Raji (cell line): Measurements from ENCODE around the gene ZNF561.

ENCODE experiments used
- POLR2A ChIP-seq: IDR thresholded peaks from 2 replicates; pipeline ENCODE4 v1.6.1; 2011; ENCODE audit warnings: low read depth, low read length, control low read depth; ENCODE audit not compliant: insufficient read depth

ZNF561 gene

DNA sequence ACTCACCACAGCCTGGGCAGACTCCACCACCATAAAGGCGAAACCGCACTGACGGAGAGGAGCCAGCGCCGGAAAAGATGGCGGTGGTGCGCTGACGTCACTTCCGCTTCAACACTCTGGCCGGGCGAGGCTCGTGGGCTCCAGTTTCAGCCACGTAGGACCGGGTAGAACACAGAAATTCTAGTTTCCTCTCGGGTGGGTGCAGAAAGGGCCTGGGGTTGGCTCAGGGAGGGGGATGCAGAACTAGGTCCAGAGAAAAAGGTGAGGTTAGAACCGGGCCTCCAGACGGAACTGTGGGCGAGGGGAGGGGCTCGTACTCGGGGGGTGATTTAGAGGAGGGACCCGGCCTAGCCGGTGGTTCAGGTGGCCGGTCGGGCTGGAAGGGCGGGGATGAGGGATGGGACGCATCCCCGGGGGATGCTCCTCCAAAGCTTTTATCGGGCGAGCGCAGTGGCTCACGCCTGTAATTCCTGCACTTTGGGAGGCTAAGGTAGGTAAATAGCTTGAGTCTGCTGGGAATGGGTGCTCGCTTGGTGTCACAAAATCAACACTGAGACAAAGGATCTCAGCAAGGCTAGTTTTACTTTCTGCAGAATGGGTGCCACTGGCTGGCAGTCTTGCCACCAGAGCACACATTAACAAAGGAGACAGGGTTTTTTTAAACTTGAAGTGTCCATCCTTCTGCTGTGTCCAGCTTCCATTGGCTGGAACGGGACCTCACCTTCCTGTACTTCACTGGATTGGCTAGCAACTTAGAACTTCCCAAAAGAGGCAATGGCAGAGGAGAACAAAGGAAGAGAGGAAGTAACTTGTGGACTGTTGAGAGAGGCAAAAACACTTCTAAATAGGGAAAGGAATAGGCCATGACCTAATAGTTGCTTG is at the start of gene ZNF561:
TSS of gene ZNF561 (minus strand) at position 77 of the 882 bp plus-strand sequence. CDS start 1,776 bp downstream, outside the sequence.
- TF ChIP-seq POLR2A = peak; percentile 64; the same call in 1 of the 2 replicates

GRCh38 chr19:9668544-9668943 is 47.5 kb upstream of the ZNF561 start:
- no peak for TF ChIP-seq POLR2A

DNA sequence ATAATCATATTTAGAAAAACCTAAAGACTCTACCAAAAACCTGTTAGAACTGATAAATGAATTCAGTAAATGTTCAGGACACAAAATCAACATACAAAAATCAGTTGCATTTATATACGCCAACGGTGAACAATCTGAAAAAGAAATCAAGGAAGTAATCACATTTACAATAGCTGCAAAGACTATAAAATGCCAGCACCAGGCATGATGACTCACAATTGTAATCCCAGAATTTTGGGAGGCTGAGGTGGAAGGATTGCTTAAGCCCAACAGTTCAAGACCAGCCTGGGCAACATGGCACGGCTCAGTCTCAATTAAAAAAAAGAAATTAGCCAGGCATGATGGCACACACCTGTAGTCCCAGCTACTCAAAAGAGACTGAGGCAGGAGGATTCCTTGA is 46.9 kb upstream of the ZNF561 start:
- TF ChIP-seq POLR2A = no peak

GRCh38 chr19:9658769-9659168 is 37.7 kb upstream of the ZNF561 start:
- no peak for TF ChIP-seq POLR2A

DNA sequence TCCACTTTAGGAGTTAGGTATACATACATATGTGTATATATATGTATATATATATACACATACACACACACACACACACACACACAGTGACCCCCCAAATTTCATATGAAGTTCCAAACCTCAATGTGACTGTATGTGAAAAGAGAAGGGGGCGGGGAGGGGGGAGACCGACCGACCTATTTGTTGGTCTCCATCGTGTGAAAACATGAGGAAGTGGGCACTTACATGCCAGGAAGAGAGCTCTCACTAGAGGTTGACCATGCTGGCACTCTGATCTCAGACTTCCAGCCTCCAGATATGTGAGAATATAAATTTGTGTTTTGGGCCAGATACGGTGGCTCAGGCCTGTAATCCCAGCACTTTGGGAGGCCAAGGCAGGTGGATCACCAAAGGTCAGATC is 29.3 kb upstream of the ZNF561 start:
- TF ChIP-seq POLR2A = no peak

GRCh38 chr19:9645472-9645871 is 24.4 kb upstream of the ZNF561 start:
- no peak for TF ChIP-seq POLR2A

GRCh38 chr19:9644472-9644871 is 23.4 kb upstream of the ZNF561 start:
- TF ChIP-seq POLR2A = no peak

DNA sequence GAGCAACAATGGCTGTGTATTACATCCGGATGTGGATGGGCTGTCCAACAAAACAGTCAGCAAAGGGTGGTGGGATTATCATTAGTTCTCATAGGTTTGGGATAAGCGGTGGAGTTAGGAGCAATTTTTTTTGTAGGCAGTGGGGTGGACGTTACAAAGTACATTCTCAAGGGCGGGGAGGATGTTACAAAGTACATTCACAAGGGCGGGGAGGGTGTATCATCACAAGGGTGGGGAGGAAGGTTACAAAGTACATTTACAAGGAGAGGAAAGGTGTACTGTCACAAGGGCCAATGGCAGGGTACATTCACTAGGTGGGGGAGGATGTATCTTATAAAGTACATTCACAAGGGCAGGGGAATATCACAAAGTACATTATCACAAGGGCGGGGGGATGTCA is 20.8 kb upstream of the ZNF561 start:
- no peak for TF ChIP-seq POLR2A

- no peak for TF ChIP-seq POLR2A
These were observed 19.9 kb upstream of the ZNF561 start for GRCh38 chr19:9640956-9641355.

DNA sequence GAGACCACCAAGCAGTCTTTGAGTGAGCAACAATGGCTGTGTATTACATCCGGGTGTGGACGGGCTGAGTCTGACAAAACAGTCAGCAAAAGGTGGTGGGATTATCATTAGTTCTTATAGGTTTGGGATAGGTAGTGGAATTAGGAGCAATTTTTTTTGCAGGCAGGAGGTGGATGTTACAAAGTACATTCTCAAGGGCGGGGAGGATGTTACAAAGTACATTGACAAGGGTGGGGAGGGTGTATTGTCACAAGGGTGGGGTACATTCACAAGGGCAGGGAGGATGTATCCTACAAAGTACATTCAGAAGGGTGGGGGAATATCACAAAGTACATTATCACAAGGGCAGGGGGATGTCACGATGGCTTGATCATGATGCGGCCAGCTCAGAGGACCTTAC is 15.0 kb upstream of the ZNF561 start:
- TF ChIP-seq POLR2A = no peak

- no peak for TF ChIP-seq POLR2A
These were observed 6.8 kb upstream of the ZNF561 start for GRCh38 chr19:9627856-9628255.

DNA sequence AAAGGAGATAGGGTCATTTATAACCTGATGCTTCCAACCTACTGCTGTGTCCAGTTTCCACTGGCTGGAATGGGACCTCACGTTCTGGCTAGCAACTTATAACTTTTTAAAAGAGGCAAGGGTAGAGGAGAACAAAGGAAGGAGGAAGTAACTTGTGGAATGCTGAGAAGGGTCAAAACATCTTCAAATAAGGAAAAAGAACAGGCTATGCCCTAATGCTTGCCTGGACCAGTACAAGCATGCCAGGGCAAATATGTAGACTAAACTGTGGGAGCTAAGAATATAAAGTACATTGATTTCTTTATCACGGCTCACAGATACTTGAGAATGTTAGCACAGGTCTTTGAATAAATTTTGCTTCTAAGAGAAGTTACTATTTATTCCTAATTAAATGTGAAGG is 1.5 kb upstream of the ZNF561 start:
- no peak for TF ChIP-seq POLR2A

DNA sequence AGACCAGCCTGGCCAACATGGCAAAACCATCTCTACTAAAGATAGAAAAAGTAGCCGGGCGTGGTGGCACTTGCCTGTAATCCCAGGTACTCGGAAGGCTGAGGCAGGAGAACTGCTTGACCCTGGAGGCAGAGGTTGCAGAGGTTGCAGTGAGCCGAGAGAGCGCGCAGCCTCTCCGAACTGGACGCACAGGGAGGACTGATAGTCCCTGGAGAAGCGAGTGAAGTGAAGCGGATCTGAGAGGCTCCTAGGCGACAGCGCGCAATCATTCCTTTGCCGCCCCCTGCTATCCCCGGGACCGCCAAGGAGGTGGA is 233 bp downstream of the ZNF561 start:
- TF ChIP-seq POLR2A = no peak

DNA sequence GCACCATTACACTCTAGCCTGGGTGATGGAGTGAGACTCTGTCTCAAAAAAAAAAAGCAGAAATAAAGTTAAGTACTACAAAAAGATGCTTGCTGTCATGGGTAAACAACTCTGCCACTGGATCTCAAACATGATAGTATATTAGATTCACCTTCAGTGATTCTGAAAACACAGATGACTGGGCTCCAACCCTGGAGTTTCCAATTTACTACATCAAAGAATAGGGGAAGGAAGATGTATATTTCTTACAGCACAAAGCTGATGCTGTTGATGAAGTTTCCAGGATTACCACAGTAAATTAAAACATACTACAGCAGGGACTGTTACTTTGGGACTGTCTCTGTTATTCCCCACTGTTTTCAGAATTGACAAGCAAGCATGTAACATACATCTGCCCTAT is 5.2 kb downstream of the ZNF561 start:
- no peak for TF ChIP-seq POLR2A

GRCh38 chr19:9610484-9611113 is 10.4 kb downstream of the ZNF561 start:
- TF ChIP-seq POLR2A = no peak

- TF ChIP-seq POLR2A = no peak
These were observed 12.1 kb downstream of the ZNF561 start for GRCh38 chr19:9608912-9609311.
